ENCODE data around the gene PDXK. TPM values are rescaled to one million over a fixed set of nuclear protein-coding genes. Genes with fewer than 3 reads are reported as not detected.

Gene PDXK
- total and polyA plus RNA-seq, 9 of the 15 experiments (the other 6 are each of a cell fraction or from before 2014, with no cell fraction given) = 5.6 to 162 (median 76.5) TPM

- TF ChIP-seq, protein P1, sequence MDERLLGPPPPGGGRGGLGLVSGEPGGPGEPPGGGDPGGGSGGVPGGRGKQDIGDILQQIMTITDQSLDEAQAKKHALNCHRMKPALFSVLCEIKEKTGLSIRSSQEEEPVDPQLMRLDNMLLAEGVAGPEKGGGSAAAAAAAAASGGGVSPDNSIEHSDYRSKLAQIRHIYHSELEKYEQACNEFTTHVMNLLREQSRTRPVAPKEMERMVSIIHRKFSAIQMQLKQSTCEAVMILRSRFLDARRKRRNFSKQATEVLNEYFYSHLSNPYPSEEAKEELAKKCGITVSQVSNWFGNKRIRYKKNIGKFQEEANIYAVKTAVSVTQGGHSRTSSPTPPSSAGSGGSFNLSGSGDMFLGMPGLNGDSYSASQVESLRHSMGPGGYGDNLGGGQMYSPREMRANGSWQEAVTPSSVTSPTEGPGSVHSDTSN (CRISPR knock-in tag; IDR thresholded peaks at IDR 0.05; ENCODE audit: low read depth) = no peak
- TF ChIP-seq, protein P1 (tag; conservative IDR thresholded peaks at IDR 0.05; ENCODE audit: low read depth) = no peak
- TF ChIP-seq ZNF146 (CRISPR knock-in tag; IDR thresholded peaks at IDR 0.05; ENCODE audit: unreplicated experiment) = peak; percentile 81
Observed at GRCh38 chr21:43744725-43745124, 25.8 kb downstream of the PDXK start (continued).

GRCh38 chr21:43745772-43746517, 27.0 kb downstream of the PDXK start:
- ChIA-PET POLR2A (interaction anchor here (0.6 to 2.7 kb wide), 10 partner anchors 9 to 184 kb away, joined by 3 to 19 read pairs (median 3); no protein-coding TSS in a partner anchor), CTCF (ENCODE audit: low intra/inter-chr PET ratio) (no interaction called here)
- FAIRE-seq (peak; percentile 85), ATAC-seq (peak; percentile 72), DNase-seq (ENCODE audit: extremely low read depth in 1 of 4, low spot score in 3 of 4) (peak in 1 of 4 experiments; percentile 52)
- Histone ChIP-seq H3K4me1 (replicated peaks in 1 of 2; ENCODE audit: control insufficient read depth in 2 of 2, insufficient read depth in 2 of 2, low read length in 2 of 2) (peaks cover 7 to 37% of the 10 kb centered on the region in 2 experiments; a peak in 4 of 5 replicates), H4K20me1 (replicated peaks; ENCODE audit: control insufficient read depth, insufficient read depth, low read length) (peaks cover 11% of the 10 kb centered on the region; the same call in 1 of the 2 replicates), H3K9me3 (replicated peaks; ENCODE audit: control insufficient read depth, insufficient read depth, low read depth, low read length) (no peaks in the 10 kb centered on the region), H3K79me2 (ENCODE audit: control insufficient read depth, insufficient read depth, low read length) (no peaks in the 10 kb centered on the region), H3K4me2 (ENCODE audit: insufficient read depth, low read length) (peak overlapping the region; percentile 40; the same call in 1 of the 2 replicates), H3K36me3 (ENCODE audit: control insufficient read depth, insufficient read depth, low read length) (peaks cover 82% of the 10 kb centered on the region; the same call in 2 of the 3 replicates), H3K9ac (ENCODE audit: insufficient read depth in 1 of 2, low read depth in 2 of 2, low read length in 2 of 2) (no peak overlapping the region; a peak in 1 of 4 replicates), H2AFZ (ENCODE audit: low read depth, low read length) (no peak overlapping the region), H3K9me1 (ENCODE audit: control insufficient read depth, insufficient read depth, low read length) (no peaks in the 10 kb centered on the region), H3K4me3 (no peak overlapping the region), H3K27me3 (ENCODE audit: control insufficient read depth in 2 of 2, insufficient read depth in 2 of 2, low read length in 2 of 2) (no peaks in the 10 kb centered on the region), H3K27ac (ENCODE audit: extremely low read depth, low read depth, low read length) (peak overlapping the region; percentile 34; the same call in 2 of the 3 replicates)
- intact Hi-C loops (cut with micrococcal nuclease) (no loop called here), in situ Hi-C loops (cut with MboI) (no loop called here)
- WGBS (ENCODE audit: insufficient coverage, low coverage, missing lambda C conversion rate) = 48% methylated on average over 16 of the region's 16 CpGs
- BruUV-seq (replicated peaks) = no TSS peak
- TF ChIP-seq MNT (conservative IDR thresholded peaks at IDR 0.05) = peak in 1 of 2 experiments; percentile 5; a peak in 1 of 4 replicates
- 0 out of 2 replicates have a peak, but pooled peaks have one; percentile 26 for TF ChIP-seq HDGF (IDR thresholded peaks at IDR 0.05)
- peak; percentile 8 for TF ChIP-seq CEBPG (CRISPR knock-in tag; IDR thresholded peaks at IDR 0.05)
- no peak for TF ChIP-seq CEBPG (tag; conservative IDR thresholded peaks at IDR 0.05 in 1 of 2, IDR thresholded peaks at IDR 0.05 in 1 of 2)
- 0 out of 4 replicates have a peak, but pooled peaks of 1 of the 2 experiments have one; percentile 39 for TF ChIP-seq HDAC1 (IDR thresholded peaks at IDR 0.05)
- TF ChIP-seq CREBBP (IDR thresholded peaks at IDR 0.05; ENCODE audit: low read depth, low read length) = no peak
- no peak for TF ChIP-seq E2F5 (CRISPR knock-in tag; IDR thresholded peaks at IDR 0.05)
- no peak for TF ChIP-seq RFX1 (IDR thresholded peaks at IDR 0.05)
- TF ChIP-seq RBBP5 (IDR thresholded peaks at IDR 0.05; ENCODE audit: borderline replicate concordance, insufficient read depth, low read length, poor library complexity, severe bottlenecking) = peak; percentile 55
- TF ChIP-seq TCF3 (CRISPR knock-in tag; IDR thresholded peaks at IDR 0.05) = peak; percentile 84

All from K562 (cell line).